AG04449 (cell line): ENCODE data around the gene DPH7.

ENCODE experiments used
- CTCF ChIA-PET: fragments of 350-600 bp; formaldehyde crosslinking; extraction: SDS; loops from one replicate; lab custom pipeline; 2021; ENCODE audit warnings: antibody characterized with exemption; lab: Yijun Ruan, JAX
- POLR2A ChIA-PET: fragments of 400-600, 350-600 bp; formaldehyde crosslinking; extraction: SDS; loops from one replicate; lab custom pipeline; 2020; ENCODE audit warnings: antibody characterized with exemption, inconsistent platforms; lab: Yijun Ruan, JAX
- DNase-seq: peaks from one replicate; pipeline ENCODE4 v3.0.0-alpha.2; 2010; ENCODE audit warnings: low read depth, low spot score
- H3K4me3 ChIP-seq: 2 replicates; pipeline ENCODE4 v1.5.1; 2011; ENCODE audit warnings: low read depth, mild to moderate bottlenecking, control low read depth, low read length
- TF ChIP-seq, protein P1 (sequence below): IDR thresholded peaks from one replicate; pipeline ENCODE4 v1.5.1; 2011; ENCODE audit warnings: mild to moderate bottlenecking, moderate library complexity, low read length, control low read depth, inconsistent platforms; ENCODE audit not compliant: insufficient read depth; ENCODE audit errors: missing control alignments

Gene DPH7

GRCh38 chr9:137613259-137613658 is 34.5 kb upstream of the DPH7 start:
- CTCF ChIA-PET: no interaction called here
- TF ChIP-seq, protein P1, sequence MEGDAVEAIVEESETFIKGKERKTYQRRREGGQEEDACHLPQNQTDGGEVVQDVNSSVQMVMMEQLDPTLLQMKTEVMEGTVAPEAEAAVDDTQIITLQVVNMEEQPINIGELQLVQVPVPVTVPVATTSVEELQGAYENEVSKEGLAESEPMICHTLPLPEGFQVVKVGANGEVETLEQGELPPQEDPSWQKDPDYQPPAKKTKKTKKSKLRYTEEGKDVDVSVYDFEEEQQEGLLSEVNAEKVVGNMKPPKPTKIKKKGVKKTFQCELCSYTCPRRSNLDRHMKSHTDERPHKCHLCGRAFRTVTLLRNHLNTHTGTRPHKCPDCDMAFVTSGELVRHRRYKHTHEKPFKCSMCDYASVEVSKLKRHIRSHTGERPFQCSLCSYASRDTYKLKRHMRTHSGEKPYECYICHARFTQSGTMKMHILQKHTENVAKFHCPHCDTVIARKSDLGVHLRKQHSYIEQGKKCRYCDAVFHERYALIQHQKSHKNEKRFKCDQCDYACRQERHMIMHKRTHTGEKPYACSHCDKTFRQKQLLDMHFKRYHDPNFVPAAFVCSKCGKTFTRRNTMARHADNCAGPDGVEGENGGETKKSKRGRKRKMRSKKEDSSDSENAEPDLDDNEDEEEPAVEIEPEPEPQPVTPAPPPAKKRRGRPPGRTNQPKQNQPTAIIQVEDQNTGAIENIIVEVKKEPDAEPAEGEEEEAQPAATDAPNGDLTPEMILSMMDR: no peak
- DNase-seq: no peak
- H3K4me3 ChIP-seq: no peak overlapping the region
- POLR2A ChIA-PET: no interaction called here

- TF ChIP-seq, protein P1: no peak
- POLR2A ChIA-PET: no interaction called here
- no peak overlapping the region for H3K4me3 ChIP-seq
- DNase-seq: no peak
- CTCF ChIA-PET: no interaction called here
Measured at GRCh38 chr9:137612741-137613142, 34.0 kb upstream of the DPH7 start.

DNA sequence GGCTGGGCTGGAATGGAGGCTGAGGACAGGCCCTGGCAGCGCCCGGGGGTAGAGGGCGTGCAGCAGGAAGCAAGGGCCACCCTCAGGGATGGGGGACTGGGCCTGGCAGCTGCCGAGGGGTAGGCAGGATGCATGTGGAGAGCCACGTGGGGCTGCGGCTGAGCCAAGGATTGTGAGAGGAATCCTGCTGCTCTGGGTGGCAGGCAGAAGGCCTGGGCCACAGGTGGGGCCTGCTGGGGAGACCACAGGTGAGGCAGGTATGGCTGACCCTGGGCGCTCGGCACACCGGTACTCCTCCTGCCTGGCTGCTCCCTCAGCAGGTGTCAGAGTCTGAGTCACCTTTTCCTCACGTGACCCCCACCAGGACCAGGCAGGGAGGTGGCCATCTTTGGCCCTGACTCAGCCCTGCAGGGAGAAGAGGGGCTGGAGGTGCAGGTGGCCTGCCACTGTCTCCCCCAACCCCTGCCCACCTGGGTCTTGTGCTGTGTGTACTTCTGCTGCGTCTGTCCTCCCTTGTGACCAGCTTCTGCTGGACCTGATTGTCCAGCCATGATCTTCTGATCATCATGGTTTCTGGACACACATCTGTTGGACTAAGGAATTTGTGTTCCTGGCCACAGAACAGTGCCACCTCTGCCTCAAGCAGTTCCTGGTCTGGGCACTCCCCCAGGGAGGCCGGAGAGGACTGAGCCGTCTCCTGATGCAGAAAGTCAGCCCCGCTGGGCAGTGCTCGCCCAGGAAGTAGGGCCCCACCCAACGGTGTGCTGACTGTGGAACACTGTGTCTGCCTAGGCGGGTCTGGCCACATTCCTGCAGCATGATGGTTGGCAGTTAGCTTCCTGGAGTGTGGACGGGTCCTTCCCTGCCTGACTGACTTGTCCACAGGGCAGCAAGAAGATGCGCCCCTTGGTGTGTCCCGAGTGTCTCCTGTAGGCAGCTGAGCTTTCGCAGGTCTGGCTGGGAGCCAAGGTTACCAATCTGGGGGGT is 33.2 kb upstream of the DPH7 start:
- ChIA-PET POLR2A (no interaction called here), CTCF (no interaction called here)
- no peak for DNase-seq
- no peak overlapping the region for H3K4me3 ChIP-seq
- TF ChIP-seq, protein P1: no peak

- TF ChIP-seq, protein P1: no peak
- no peak overlapping the region for H3K4me3 ChIP-seq
- DNase-seq: no peak
- ChIA-PET CTCF (interaction anchor here (1.0 kb wide), 1 partner anchor 32 kb away, joined by 4 read pairs; no protein-coding TSS in a partner anchor), POLR2A (no interaction called here)
Measured at GRCh38 chr9:137610944-137611343, 32.2 kb upstream of the DPH7 start.

DNA sequence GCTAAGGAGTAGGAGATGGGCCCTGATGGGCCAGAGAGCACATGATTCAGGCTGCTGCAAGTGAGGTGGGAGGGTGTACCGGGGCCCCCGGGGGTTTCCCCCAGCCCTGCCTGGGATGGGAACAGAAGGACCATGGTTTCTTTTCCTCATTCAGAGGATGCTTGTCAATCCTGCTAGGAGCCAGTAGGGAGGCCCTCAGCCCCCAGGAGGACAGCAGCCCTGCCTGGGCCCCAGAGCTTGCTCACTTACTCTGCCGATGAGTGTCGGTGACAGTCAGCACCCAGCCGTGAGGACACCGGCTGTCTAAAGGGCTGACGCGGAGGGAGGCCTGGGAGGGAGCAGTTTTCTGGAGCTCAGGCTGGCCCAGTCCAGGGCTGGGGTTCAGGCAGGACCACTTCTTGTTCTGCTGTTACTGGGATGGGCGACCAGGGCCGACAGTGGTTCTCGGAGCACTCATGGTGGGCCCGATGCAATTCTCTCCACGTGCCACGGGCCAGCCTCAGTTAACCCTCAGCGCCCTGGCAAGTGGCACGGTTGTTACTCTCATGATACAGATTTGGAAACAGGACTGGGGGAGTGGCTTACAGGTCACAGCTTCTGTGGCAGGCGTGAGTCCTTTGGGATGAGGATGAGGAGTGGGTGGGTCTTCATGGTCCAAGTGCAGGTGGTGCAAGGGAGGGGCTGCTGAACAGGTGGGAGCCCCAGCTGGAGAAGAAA is 28.6 kb upstream of the DPH7 start:
- TF ChIP-seq, protein P1: no peak
- POLR2A ChIA-PET: no interaction called here
- H3K4me3 ChIP-seq: peak overlapping the region; percentile 71
- DNase-seq: no peak
- CTCF ChIA-PET: no interaction called here

- ChIA-PET CTCF (no interaction called here), POLR2A (no interaction called here)
- no peak for DNase-seq
- H3K4me3 ChIP-seq: peak overlapping the region; percentile 71
- TF ChIP-seq, protein P1: no peak
Measured at GRCh38 chr9:137606734-137607138, 28.0 kb upstream of the DPH7 start.
